Liver (tissue), 9 donors: ENCODE data around the gene KCNIP1. TPM values are rescaled to one million over a fixed set of nuclear protein-coding genes. Genes with fewer than 3 reads are reported as not detected.

Source experiments
- DNase-seq: peaks from one replicate; pipeline ENCODE4 v3.0.0-alpha.2; 2017; ENCODE audit warnings: low spot score
- H3K27ac ChIP-seq, 2 donors: one replicate each; pipeline ENCODE4 v1.7.0; 2013; ENCODE audit warnings: inconsistent platforms in 2 of 2, low read length in 2 of 2, control low read depth in 1 of 2, low read depth in 1 of 2, mild to moderate bottlenecking in 1 of 2
- H3K27me3 ChIP-seq, 4 donors: one replicate each; pipeline versions ENCODE4 v1.6.1 to v1.7.0; 2013; ENCODE audit warnings: low read length in 3 of 4, inconsistent platforms in 1 of 4, mild to moderate bottlenecking in 1 of 4, moderate library complexity in 1 of 4; ENCODE audit not compliant: control insufficient read depth in 4 of 4, insufficient read depth in 4 of 4
- H3K36me3 ChIP-seq, 4 donors: one replicate each; pipeline versions ENCODE4 v1.6.1 to v1.7.0; 2013; ENCODE audit warnings: low read length in 3 of 4, mild to moderate bottlenecking in 3 of 4, low read depth in 1 of 4, moderate library complexity in 1 of 4; ENCODE audit not compliant: control insufficient read depth in 4 of 4, insufficient read depth in 3 of 4
- H3K4me1 ChIP-seq, 4 donors: one replicate each; pipeline versions ENCODE4 v1.6.1 to v1.7.0; 2013; ENCODE audit warnings: low read length in 3 of 4, mild to moderate bottlenecking in 3 of 4, moderate library complexity in 1 of 4; ENCODE audit not compliant: control insufficient read depth in 4 of 4, insufficient read depth in 4 of 4
- H3K4me3 ChIP-seq, 3 donors: one replicate each; pipeline versions ENCODE4 v1.6.1 to v1.7.0; 2013; ENCODE audit warnings: low read length in 3 of 3, control low read depth in 1 of 3, low read depth in 1 of 3, mild to moderate bottlenecking in 1 of 3
- H3K9ac ChIP-seq, 2 donors: one replicate each; pipeline ENCODE4 v1.7.0; 2013; ENCODE audit warnings: low read length in 2 of 2, mild to moderate bottlenecking in 2 of 2, moderate library complexity in 2 of 2, control low read depth in 1 of 2, low read depth in 1 of 2
- H3K9me3 ChIP-seq, 4 donors: one replicate each; pipeline versions ENCODE4 v1.6.1 to v1.7.0; 2013; ENCODE audit warnings: low read length in 3 of 4; ENCODE audit not compliant: control insufficient read depth in 4 of 4
- ATF3 ChIP-seq: IDR thresholded peaks from 2 replicates; pipeline ENCODE4 v1.6.1; 2016; ENCODE audit warnings: antibody characterized with exemption
- CTCF ChIP-seq: fragments of 150-350 bp; IDR thresholded peaks from 2 replicates; pipeline ENCODE4 v1.5.1; 2017; ENCODE audit warnings: improper control_type of control experiment, low read depth, low read length; ENCODE audit not compliant: missing input control
- EGR1 ChIP-seq, 2 donors: IDR thresholded peaks; 2 replicates each; pipeline ENCODE4 v1.6.1; 2016 to 2018; ENCODE audit warnings: antibody characterized with exemption in 2 of 2, low read depth in 2 of 2
- FOXA1 ChIP-seq: IDR thresholded peaks from 2 replicates; pipeline ENCODE4 v1.6.1; 2016; ENCODE audit warnings: antibody characterized with exemption
- HNF4A ChIP-seq, 2 donors: conservative IDR thresholded peaks; 2 replicates each; pipeline ENCODE4 v1.6.1; 2016; ENCODE audit warnings: antibody characterized with exemption in 2 of 2, mild to moderate bottlenecking in 2 of 2
- NR2F2 ChIP-seq: IDR thresholded peaks from 2 replicates; pipeline ENCODE4 v1.6.1; 2016; ENCODE audit warnings: antibody characterized with exemption
- RAD21 ChIP-seq, 2 donors: IDR thresholded peaks; 2 replicates each; pipeline ENCODE4 v1.6.1; 2016; ENCODE audit warnings: antibody characterized with exemption in 2 of 2, mild to moderate bottlenecking in 2 of 2
- REST ChIP-seq: IDR thresholded peaks from 2 replicates; pipeline ENCODE4 v1.6.1; 2016; ENCODE audit warnings: antibody characterized with exemption, mild to moderate bottlenecking
- RXRA ChIP-seq, 2 donors: IDR thresholded peaks; 2 replicates each; pipeline ENCODE4 v1.6.1; 2017 to 2018; ENCODE audit warnings: antibody characterized with exemption in 2 of 2, mild to moderate bottlenecking in 1 of 2
- SP1 ChIP-seq: IDR thresholded peaks from 2 replicates; pipeline ENCODE4 v1.6.1; 2018; ENCODE audit warnings: antibody characterized with exemption, mild to moderate bottlenecking
- YY1 ChIP-seq: IDR thresholded peaks from 2 replicates; pipeline ENCODE4 v1.6.1; 2016; ENCODE audit warnings: antibody characterized with exemption, mild to moderate bottlenecking
- ZBTB33 ChIP-seq: IDR thresholded peaks from 2 replicates; pipeline ENCODE4 v1.6.1; 2016; ENCODE audit warnings: antibody characterized with exemption
- whole genome bisulfite sequencing: extraction: QIAGEN DNeasy Blood & Tissue Kit; methylation state at CpG from one replicate; pipeline ENCODE4 v1.1.7; 2013; 5-methylcytosine and 5-hydroxymethylcytosine counted together
- polyA plus RNA-seq, 2 donors: library from polyadenylated mRNA; stranded (reverse) in 1 of 2; unstranded in 1 of 2; fragments of 200-250 nt in 1 of 2; fragments of >200 nt in 1 of 2; fragmentation: Nextera tagmentation in 1 of 2; extraction: Ambion mirVana in 1 of 2; gene quantifications; one replicate each; pipeline versions ENCODE4 v1.2.1 to v1.2.3, GENCODE V29; 2013 to 2015
- total RNA-seq, 2 donors: library from RNA; depleted of rRNA; stranded (reverse); fragments of >200 nt; gene quantifications; one replicate each; pipeline ENCODE4 v1.2.3, GENCODE V29; 2014
- donor health status: healthy.
- donor health status: healthy.
- donor health status: healthy.
- donor health status: healthy.
- donor health status: healthy.

Gene KCNIP1
- total and polyA plus RNA-seq, 4 donors, result 0.08 to 0.23 TPM; not detected in 2

GRCh38 chr5:170745481-170746071, 241.8 kb downstream of the KCNIP1 start:
- H3K9ac ChIP-seq, result no peak overlapping the region
- no peaks in the 10 kb centered on the region for H3K36me3 ChIP-seq
- TF ChIP-seq CTCF (no peak), RAD21 (IDR thresholded peaks at IDR 0.05) (no peak)
- no peaks in the 10 kb centered on the region for H3K9me3 ChIP-seq
- peaks cover 0 to 6% (median under 1%) of the 10 kb centered on the region in 4 donors for H3K27me3 ChIP-seq
- no peak for DNase-seq
- H3K4me1 ChIP-seq, result peaks cover 0 to 7% (median 3%) of the 10 kb centered on the region in 4 donors
- H3K4me3 ChIP-seq, result no peak overlapping the region
- WGBS, result 42% methylated on average over 12 of the region's 12 CpGs
- H3K27ac ChIP-seq, result peak overlapping the region in 1 of 2 donors; percentile 12

- Histone ChIP-seq H3K9me3 (no peaks in the 10 kb centered on the region), H3K4me3 (no peak overlapping the region), H3K36me3 (no peaks in the 10 kb centered on the region), H3K27me3 (peaks cover 0 to 10% (median 3%) of the 10 kb centered on the region in 4 donors), H3K4me1 (peaks cover 0 to 7% (median 3%) of the 10 kb centered on the region in 4 donors), H3K27ac (peak overlapping the region in 1 of 2 donors; percentile 12), H3K9ac (no peak overlapping the region)
- no peak for TF ChIP-seq RAD21 (IDR thresholded peaks at IDR 0.05)
- TF ChIP-seq ZBTB33, result no peak
- peak; percentile 83 for TF ChIP-seq NR2F2
- no peak for TF ChIP-seq YY1
- no peak for TF ChIP-seq CTCF
- TF ChIP-seq FOXA1, result no peak
- no peak for TF ChIP-seq HNF4A (conservative IDR thresholded peaks at IDR 0.05)
- 68% methylated on average over 14 of the region's 14 CpGs for WGBS
- DNase-seq, result no peak
Measured at GRCh38 chr5:170746075-170746960, 242.5 kb downstream of the KCNIP1 start.

- Histone ChIP-seq H3K4me1 (peaks cover 0 to 7% (median 3%) of the 10 kb centered on the region in 4 donors), H3K4me3 (no peak overlapping the region), H3K36me3 (no peaks in the 10 kb centered on the region), H3K27ac (no peak overlapping the region), H3K27me3 (peaks cover 0 to 10% (median 3%) of the 10 kb centered on the region in 4 donors), H3K9ac (no peak overlapping the region), H3K9me3 (no peaks in the 10 kb centered on the region)
- DNase-seq, result no peak
- WGBS, result 84% methylated on average over 11 of the region's 11 CpGs
- no peak for TF ChIP-seq RXRA (IDR thresholded peaks at IDR 0.05)
- no peak for TF ChIP-seq ATF3
- no peak for TF ChIP-seq REST
- TF ChIP-seq RAD21 (IDR thresholded peaks at IDR 0.05), result no peak
- no peak for TF ChIP-seq ZBTB33
- no peak for TF ChIP-seq SP1
- no peak for TF ChIP-seq NR2F2
- TF ChIP-seq EGR1 (IDR thresholded peaks at IDR 0.05; ENCODE audit: low read depth in 2 of 2), result no peak
Measured at GRCh38 chr5:170746961-170747340, 243.1 kb downstream of the KCNIP1 start.
